Naive thymus-derived CD8-positive, alpha-beta T cell (primary cell): Measurements from ENCODE around the gene MYLK. TPM values are rescaled to one million over a fixed set of nuclear protein-coding genes. Genes with fewer than 3 reads are reported as not detected.
"Not testable (repeated sequence)": the region's sequence is repeated elsewhere in the genome, so short reads cannot be mapped to it uniquely, and the experiment has no call there.

Experiments used
- ATAC-seq, 2 donors: fragments of 150-1000 bp; cut with Tn5 transposase in 1 of 2; sonication (Bioruptor Pico), chemical (Tn5 transposase) in 1 of 2; 1 replicate in 1 of 2; 2 replicates in 1 of 2; pipeline ENCODE4 v1.10.0; 2021; ENCODE audit warnings: mild to moderate bottlenecking in 2 of 2, moderate library complexity in 2 of 2
- POLR2A ChIA-PET: fragments of 350-600 bp; sonication (Branson Sonifier 250); formaldehyde crosslinking; loops from one replicate; lab custom pipeline; 2021; ENCODE audit warnings: antibody characterized with exemption; lab: Charles Lee
- DNase-seq, 10 donors: peaks; one replicate each; pipeline versions ENCODE4 v3.0.0 to v3.0.0-alpha.2; 2020 to 2022
- H3K27ac Mint-ChIP-seq, 10 donors: one replicate each; pipeline ENCODE4 v1.8.0; 2020 to 2022; ENCODE audit warnings: mild to moderate bottlenecking in 10 of 10, mixed read lengths in 10 of 10, moderate library complexity in 4 of 10, inconsistent platforms in 1 of 10
- H3K27me3 Mint-ChIP-seq, 5 donors: one replicate each; pipeline ENCODE4 v1.8.0; 2021 to 2022; ENCODE audit warnings: mixed read lengths in 5 of 5
- H3K36me3 Mint-ChIP-seq, 3 donors: one replicate each; pipeline ENCODE4 v1.8.0; 2020 to 2022; ENCODE audit warnings: mixed read lengths in 3 of 3, mild to moderate bottlenecking in 2 of 3, inconsistent platforms in 1 of 3
- H3K4me1 Mint-ChIP-seq, 4 donors: one replicate each; pipeline ENCODE4 v1.8.0; 2021 to 2022; ENCODE audit warnings: mixed read lengths in 4 of 4
- H3K4me3 Mint-ChIP-seq, 10 donors: one replicate each; pipeline ENCODE4 v1.8.0; 2020 to 2022; ENCODE audit warnings: mild to moderate bottlenecking in 10 of 10, mixed read lengths in 10 of 10, moderate library complexity in 6 of 10, inconsistent platforms in 1 of 10
- H3K9me3 Mint-ChIP-seq, 9 donors: one replicate each; pipeline ENCODE4 v1.8.0; 2020 to 2022; ENCODE audit warnings: mixed read lengths in 9 of 9, mild to moderate bottlenecking in 3 of 9, inconsistent platforms in 1 of 9, moderate library complexity in 1 of 9
- polyA plus RNA-seq, 3 donors: library from polyadenylated mRNA; unstranded; fragments of 300-500 nt; fragmentation: Illumina TruSeq; gene quantifications; one replicate each; pipeline ENCODE4 v1.2.3, GENCODE V29; 2021
- total RNA-seq, 8 experiments: library from RNA in 2 of 8; stranded (reverse) in 2 of 8; gene quantifications; one replicate each; pipeline ENCODE4 v1.2.3 and lab custom pipeline; 2021 to 2026

The MYLK gene
- total and polyA plus RNA-seq, 5 experiments from 2014 or later = 0.02 to 0.16 (median 0.10) TPM; not detected in 2

- H3K27ac Mint-ChIP-seq, H3K4me3 Mint-ChIP-seq, H3K4me1 Mint-ChIP-seq, H3K27me3 Mint-ChIP-seq, H3K36me3 Mint-ChIP-seq, H3K9me3 Mint-ChIP-seq, POLR2A ChIA-PET: not testable (repeated sequence)
- ATAC-seq (peak in 1 of 2 donors; percentile 44), DNase-seq (peak in 6 of 10 donors; percentile 7 to 33 (median 20))
These were observed 164.9 kb downstream of the MYLK start for GRCh38 chr3:123719061-123719756.

GRCh38 chr3:123718108-123718507 is 166.0 kb downstream of the MYLK start:
- H3K9me3 Mint-ChIP-seq = no peaks in the 10 kb centered on the region
- peaks cover 0 to 2% (median 0%) of the 10 kb centered on the region in 5 donors for H3K27me3 Mint-ChIP-seq
- POLR2A ChIA-PET = interaction anchor here (0.5 kb wide), 1 partner anchor 94 kb away, joined by 3 read pairs; no protein-coding TSS in a partner anchor
- H3K27ac Mint-ChIP-seq = no peak overlapping the region
- no peak overlapping the region for H3K4me3 Mint-ChIP-seq
- DNase-seq (no peak), ATAC-seq (no peak)
- H3K36me3 Mint-ChIP-seq = no peaks in the 10 kb centered on the region
- H3K4me1 Mint-ChIP-seq = peaks cover 0 to 4% (median under 1%) of the 10 kb centered on the region in 4 donors

- H3K4me3 Mint-ChIP-seq, ATAC-seq, H3K36me3 Mint-ChIP-seq, H3K27me3 Mint-ChIP-seq, H3K27ac Mint-ChIP-seq, H3K9me3 Mint-ChIP-seq, POLR2A ChIA-PET, DNase-seq, H3K4me1 Mint-ChIP-seq: not testable (repeated sequence)
These were observed 166.7 kb downstream of the MYLK start for GRCh38 chr3:123717451-123717850.

GRCh38 chr3:123716411-123716810 is 167.7 kb downstream of the MYLK start:
- Mint-ChIP-seq H3K27ac (no peak overlapping the region), H3K9me3 (no peaks in the 10 kb centered on the region), H3K36me3 (no peaks in the 10 kb centered on the region), H3K4me3 (no peak overlapping the region), H3K4me1 (peaks cover 0 to 4% (median under 1%) of the 10 kb centered on the region in 4 donors), H3K27me3 (peaks cover 0 to 9% (median 0%) of the 10 kb centered on the region in 5 donors)
- no peak for DNase-seq
- POLR2A ChIA-PET = no interaction called here
- no peak for ATAC-seq

- Mint-ChIP-seq H3K4me3 (no peak overlapping the region), H3K27me3 (peaks cover 0 to 9% (median 1%) of the 10 kb centered on the region in 5 donors), H3K36me3 (no peaks in the 10 kb centered on the region), H3K27ac (no peak overlapping the region), H3K4me1 (no peaks in the 10 kb centered on the region), H3K9me3 (no peaks in the 10 kb centered on the region)
- ATAC-seq (no peak), DNase-seq (no peak)
- POLR2A ChIA-PET = no interaction called here
These were observed 170.9 kb downstream of the MYLK start for GRCh38 chr3:123713211-123713610.

DNA sequence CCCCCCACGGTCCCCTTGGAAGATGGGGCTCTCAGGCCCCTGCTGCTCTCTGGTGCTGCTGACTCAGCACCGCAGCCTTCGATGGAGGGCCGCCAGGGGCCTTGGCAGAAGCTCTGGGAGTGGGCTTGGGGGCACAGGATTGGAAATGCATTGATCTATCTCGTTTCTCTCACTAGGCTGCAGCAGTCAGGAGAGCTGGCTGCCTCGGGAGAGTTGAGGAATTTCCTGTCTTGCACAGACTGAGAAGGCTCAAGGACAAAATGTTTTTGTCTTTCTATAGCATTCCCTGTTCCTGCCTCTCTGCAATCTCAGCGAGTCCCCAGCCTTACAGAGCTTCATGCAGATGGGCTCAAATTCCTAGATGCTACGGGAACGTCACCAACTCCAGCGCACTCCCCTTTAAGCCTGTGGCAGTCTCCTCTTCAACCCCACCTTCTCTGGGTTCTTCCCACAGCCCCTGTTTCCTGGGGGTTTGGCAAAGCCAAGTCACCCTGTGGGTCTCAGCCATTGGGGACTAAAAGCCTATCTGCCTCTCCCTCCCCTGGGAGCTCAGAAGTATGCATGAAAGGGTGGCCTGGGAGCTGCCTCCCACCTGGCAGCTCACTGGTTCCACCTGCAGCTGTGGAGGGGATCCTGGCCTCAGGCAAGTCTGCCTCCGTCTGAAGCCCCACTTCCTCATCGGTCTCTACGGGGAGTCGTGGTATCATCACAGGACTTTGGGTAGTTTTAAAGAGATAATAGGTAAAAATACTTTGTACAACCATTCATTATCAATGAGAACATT is 171.9 kb downstream of the MYLK start:
- Mint-ChIP-seq H3K9me3 (no peaks in the 10 kb centered on the region), H3K4me1 (no peaks in the 10 kb centered on the region), H3K4me3 (no peak overlapping the region), H3K27me3 (peaks cover 0 to 9% (median 1%) of the 10 kb centered on the region in 5 donors), H3K36me3 (no peaks in the 10 kb centered on the region), H3K27ac (no peak overlapping the region)
- no peak for DNase-seq
- POLR2A ChIA-PET = no interaction called here
- ATAC-seq = no peak

DNA sequence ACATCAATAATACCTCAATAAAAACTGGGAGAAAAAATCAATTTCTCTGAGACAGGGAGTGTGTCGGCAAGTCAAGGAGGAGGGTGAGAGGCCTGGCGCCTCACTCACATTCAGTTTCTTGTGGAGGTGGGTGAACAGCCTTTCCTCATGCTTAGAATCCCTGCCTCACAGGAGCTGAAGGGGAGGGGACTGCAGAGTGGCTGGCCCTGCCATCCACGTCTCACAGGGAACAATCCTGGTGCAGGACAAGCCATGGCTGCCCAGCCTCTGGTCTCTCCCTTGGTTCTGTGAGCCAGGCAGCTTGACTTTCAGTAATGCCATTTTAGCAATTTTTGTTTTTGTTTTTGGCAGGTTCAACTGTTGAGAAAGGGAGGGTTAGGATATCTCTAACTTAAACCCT is 172.8 kb downstream of the MYLK start:
- DNase-seq (no peak), ATAC-seq (no peak)
- POLR2A ChIA-PET = no interaction called here
- no peaks in the 10 kb centered on the region for H3K9me3 Mint-ChIP-seq
- H3K36me3 Mint-ChIP-seq = no peaks in the 10 kb centered on the region
- no peaks in the 10 kb centered on the region for H3K4me1 Mint-ChIP-seq
- no peak overlapping the region for H3K4me3 Mint-ChIP-seq
- H3K27ac Mint-ChIP-seq = no peak overlapping the region
- peaks cover 0 to 9% (median 1%) of the 10 kb centered on the region in 5 donors for H3K27me3 Mint-ChIP-seq

DNA sequence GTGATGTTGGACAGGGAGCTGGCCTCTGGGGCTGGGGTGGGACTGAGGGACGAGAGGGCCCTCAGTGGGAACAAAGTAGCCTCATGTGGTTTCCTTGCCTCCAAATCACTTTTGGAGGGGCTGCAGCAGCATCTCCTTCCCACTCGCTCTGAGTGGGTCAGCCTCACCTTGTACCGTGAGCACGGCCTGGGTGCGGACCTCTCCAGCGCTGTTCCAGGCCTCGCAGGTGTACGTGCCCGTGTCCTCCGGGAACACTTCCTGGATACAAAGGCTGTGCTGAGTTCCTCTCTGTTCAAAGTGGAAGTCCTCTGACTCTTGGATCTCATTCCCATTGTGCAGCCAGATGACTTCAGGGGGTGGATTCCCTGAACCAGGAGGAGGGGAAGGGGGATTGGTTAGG is 175.6 kb downstream of the MYLK start:
- no peak for ATAC-seq
- POLR2A ChIA-PET = no interaction called here
- no peak overlapping the region for H3K27ac Mint-ChIP-seq
- no peak overlapping the region for H3K4me3 Mint-ChIP-seq
- H3K9me3 Mint-ChIP-seq = no peaks in the 10 kb centered on the region
- H3K27me3 Mint-ChIP-seq = peaks cover 0 to 13% (median 1%) of the 10 kb centered on the region in 5 donors
- H3K36me3 Mint-ChIP-seq = no peaks in the 10 kb centered on the region
- DNase-seq = no peak
- no peaks in the 10 kb centered on the region for H3K4me1 Mint-ChIP-seq

DNA sequence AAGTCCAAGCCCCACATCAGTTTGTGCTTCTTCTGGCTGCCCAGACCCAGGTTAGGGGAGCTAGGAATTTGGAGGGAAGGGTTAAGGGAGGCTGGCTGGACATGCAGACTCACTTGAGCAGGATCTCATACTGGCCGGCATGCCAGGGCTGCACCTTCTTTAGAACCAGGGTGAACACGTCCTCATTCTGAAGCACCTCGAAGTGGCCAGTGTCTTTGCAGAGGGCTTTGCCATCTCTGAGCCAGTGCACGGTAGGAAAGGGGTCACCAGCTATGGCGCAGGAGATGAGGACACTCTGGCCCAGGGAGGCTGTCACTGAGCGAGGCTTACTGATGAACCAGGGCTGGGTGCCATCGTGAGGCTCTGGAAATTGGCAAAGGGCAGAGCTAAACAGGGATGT is 176.5 kb downstream of the MYLK start:
- H3K27ac Mint-ChIP-seq, H3K9me3 Mint-ChIP-seq, H3K36me3 Mint-ChIP-seq, POLR2A ChIA-PET, ATAC-seq, H3K4me3 Mint-ChIP-seq, H3K4me1 Mint-ChIP-seq, DNase-seq, H3K27me3 Mint-ChIP-seq: not testable (repeated sequence)

- no peaks in the 10 kb centered on the region for H3K36me3 Mint-ChIP-seq
- POLR2A ChIA-PET = no interaction called here
- H3K9me3 Mint-ChIP-seq = no peaks in the 10 kb centered on the region
- H3K4me1 Mint-ChIP-seq = peaks cover 0 to 1% (median 0%) of the 10 kb centered on the region in 4 donors
- ATAC-seq (no peak), DNase-seq (no peak)
- H3K27me3 Mint-ChIP-seq = peaks cover 0 to 4% (median 0%) of the 10 kb centered on the region in 5 donors
- H3K4me3 Mint-ChIP-seq = no peak overlapping the region
- no peak overlapping the region for H3K27ac Mint-ChIP-seq
These were observed 177.3 kb downstream of the MYLK start for GRCh38 chr3:123706871-123707270.

GRCh38 chr3:123705488-123706285 is 178.4 kb downstream of the MYLK start:
- POLR2A ChIA-PET = no interaction called here
- H3K27me3 Mint-ChIP-seq = peaks cover 0 to 6% (median 2%) of the 10 kb centered on the region in 5 donors
- DNase-seq (no peak), ATAC-seq (no peak)
- no peaks in the 10 kb centered on the region for H3K36me3 Mint-ChIP-seq
- no peak overlapping the region for H3K4me3 Mint-ChIP-seq
- no peak overlapping the region for H3K27ac Mint-ChIP-seq
- no peaks in the 10 kb centered on the region for H3K9me3 Mint-ChIP-seq
- H3K4me1 Mint-ChIP-seq = peaks cover 0 to 4% (median 0%) of the 10 kb centered on the region in 4 donors

GRCh38 chr3:123703663-123704062 is 180.5 kb downstream of the MYLK start:
- H3K27ac Mint-ChIP-seq, DNase-seq, POLR2A ChIA-PET, ATAC-seq, H3K4me1 Mint-ChIP-seq, H3K36me3 Mint-ChIP-seq, H3K9me3 Mint-ChIP-seq, H3K4me3 Mint-ChIP-seq: not testable (repeated sequence)
- peaks cover 0 to 13% (median 4%) of the 10 kb centered on the region in 5 donors for H3K27me3 Mint-ChIP-seq

DNA sequence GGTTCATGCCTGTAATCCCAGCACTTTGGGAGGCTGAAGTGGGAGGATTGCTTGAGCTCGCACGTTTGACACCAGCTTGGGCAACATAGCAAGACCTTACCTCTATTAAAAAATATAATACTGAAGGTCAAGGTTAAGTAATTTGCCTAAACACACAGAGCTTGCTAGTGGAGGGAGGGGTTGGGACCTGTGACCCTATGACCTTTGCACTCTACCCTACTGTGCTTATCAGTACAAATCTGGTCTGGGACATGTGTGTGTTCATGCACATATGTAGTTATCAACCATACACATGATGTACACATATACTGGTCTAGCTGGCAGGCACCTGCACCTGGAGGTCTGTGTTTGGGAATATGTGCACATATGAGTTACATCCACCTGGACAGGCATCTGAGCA is 181.4 kb downstream of the MYLK start:
- POLR2A ChIA-PET = no interaction called here
- DNase-seq (no peak), ATAC-seq (no peak)
- Mint-ChIP-seq H3K27me3 (peaks cover 0 to 13% (median 4%) of the 10 kb centered on the region in 5 donors), H3K9me3 (no peaks in the 10 kb centered on the region), H3K4me1 (peaks cover 0 to 4% (median 0%) of the 10 kb centered on the region in 4 donors), H3K4me3 (no peak overlapping the region), H3K36me3 (no peaks in the 10 kb centered on the region), H3K27ac (no peak overlapping the region)
